ENCODE measurements around the gene BBIP1. TPM values are rescaled to one million over a fixed set of nuclear protein-coding genes. Genes with fewer than 3 reads are reported as not detected.

The BBIP1 gene
- total RNA-seq: 33.0 TPM

GRCh38 chr10:110918643-110919348, at the start of gene BBIP1:
Gene BBIP1, minus strand, starts transcription at chr10:110919180. Its CDS starts 1,023 bp downstream, at chr10:110918157.
- no peaks in the 10 kb centered on the region for H3K9me3 ChIP-seq (ENCODE audit: low read depth, low read length)
- H3K27me3 ChIP-seq (ENCODE audit: insufficient read depth, low read length): no peaks in the 10 kb centered on the region
- peak within 1 kb of the TSS; percentile 99 for H3K4me3 ChIP-seq (ENCODE audit: low read length)
- H3K4me1 ChIP-seq (ENCODE audit: insufficient read depth, low read length): peaks cover 10% of the 10 kb centered on the region

- no peak overlapping the region for H3K4me3 ChIP-seq (ENCODE audit: low read length)
- no peaks in the 10 kb centered on the region for H3K9me3 ChIP-seq (ENCODE audit: low read depth, low read length)
- H3K4me1 ChIP-seq (ENCODE audit: insufficient read depth, low read length): peaks cover 2% of the 10 kb centered on the region
- no peaks in the 10 kb centered on the region for H3K27me3 ChIP-seq (ENCODE audit: insufficient read depth, low read length)
Measured at GRCh38 chr10:110967645-110968044, 48.7 kb upstream of the BBIP1 start.

- Histone ChIP-seq H3K4me1 (ENCODE audit: insufficient read depth, low read length) (no peaks in the 10 kb centered on the region), H3K9me3 (ENCODE audit: low read depth, low read length) (no peaks in the 10 kb centered on the region), H3K4me3 (ENCODE audit: low read length) (no peak overlapping the region), H3K27me3 (ENCODE audit: insufficient read depth, low read length) (no peaks in the 10 kb centered on the region)
Measured at GRCh38 chr10:110967009-110967630, 48.1 kb upstream of the BBIP1 start.

- H3K4me3 ChIP-seq (ENCODE audit: low read length): no peak overlapping the region
- no peaks in the 10 kb centered on the region for H3K4me1 ChIP-seq (ENCODE audit: insufficient read depth, low read length)
- no peaks in the 10 kb centered on the region for H3K27me3 ChIP-seq (ENCODE audit: insufficient read depth, low read length)
- H3K9me3 ChIP-seq (ENCODE audit: low read depth, low read length): no peaks in the 10 kb centered on the region
Measured at GRCh38 chr10:110966146-110966545, 47.2 kb upstream of the BBIP1 start.

- Histone ChIP-seq H3K9me3 (ENCODE audit: low read depth, low read length) (no peaks in the 10 kb centered on the region), H3K4me3 (ENCODE audit: low read length) (no peak overlapping the region), H3K27me3 (ENCODE audit: insufficient read depth, low read length) (no peaks in the 10 kb centered on the region), H3K4me1 (ENCODE audit: insufficient read depth, low read length) (no peaks in the 10 kb centered on the region)
Measured at GRCh38 chr10:110965216-110965615, 46.2 kb upstream of the BBIP1 start.

GRCh38 chr10:110964681-110965080, 45.7 kb upstream of the BBIP1 start:
- no peaks in the 10 kb centered on the region for H3K9me3 ChIP-seq (ENCODE audit: low read depth, low read length)
- H3K4me1 ChIP-seq (ENCODE audit: insufficient read depth, low read length): no peaks in the 10 kb centered on the region
- H3K4me3 ChIP-seq (ENCODE audit: low read length): no peak overlapping the region
- H3K27me3 ChIP-seq (ENCODE audit: insufficient read depth, low read length): no peaks in the 10 kb centered on the region

GRCh38 chr10:110963162-110963561, 44.2 kb upstream of the BBIP1 start:
- H3K4me3 ChIP-seq (ENCODE audit: low read length): no peak overlapping the region
- no peaks in the 10 kb centered on the region for H3K4me1 ChIP-seq (ENCODE audit: insufficient read depth, low read length)
- H3K9me3 ChIP-seq (ENCODE audit: low read depth, low read length): no peaks in the 10 kb centered on the region
- H3K27me3 ChIP-seq (ENCODE audit: insufficient read depth, low read length): no peaks in the 10 kb centered on the region

GRCh38 chr10:110962443-110962842, 43.5 kb upstream of the BBIP1 start:
- Histone ChIP-seq H3K4me1 (ENCODE audit: insufficient read depth, low read length) (no peaks in the 10 kb centered on the region), H3K27me3 (ENCODE audit: insufficient read depth, low read length) (no peaks in the 10 kb centered on the region), H3K4me3 (ENCODE audit: low read length) (no peak overlapping the region), H3K9me3 (ENCODE audit: low read depth, low read length) (no peaks in the 10 kb centered on the region)

GRCh38 chr10:110960333-110960712, 41.3 kb upstream of the BBIP1 start:
- Histone ChIP-seq H3K9me3 (ENCODE audit: low read depth, low read length) (no peaks in the 10 kb centered on the region), H3K4me1 (ENCODE audit: insufficient read depth, low read length) (peaks cover 4% of the 10 kb centered on the region), H3K4me3 (ENCODE audit: low read length) (no peak overlapping the region), H3K27me3 (ENCODE audit: insufficient read depth, low read length) (no peaks in the 10 kb centered on the region)

- Histone ChIP-seq H3K27me3 (ENCODE audit: insufficient read depth, low read length) (no peaks in the 10 kb centered on the region), H3K9me3 (ENCODE audit: low read depth, low read length) (no peaks in the 10 kb centered on the region), H3K4me1 (ENCODE audit: insufficient read depth, low read length) (peaks cover 4% of the 10 kb centered on the region), H3K4me3 (ENCODE audit: low read length) (no peak overlapping the region)
Measured at GRCh38 chr10:110959379-110960332, 40.7 kb upstream of the BBIP1 start.

GRCh38 chr10:110957606-110958005, 38.6 kb upstream of the BBIP1 start:
- H3K27me3 ChIP-seq (ENCODE audit: insufficient read depth, low read length): no peaks in the 10 kb centered on the region
- no peaks in the 10 kb centered on the region for H3K9me3 ChIP-seq (ENCODE audit: low read depth, low read length)
- no peak overlapping the region for H3K4me3 ChIP-seq (ENCODE audit: low read length)
- peaks cover 4% of the 10 kb centered on the region for H3K4me1 ChIP-seq (ENCODE audit: insufficient read depth, low read length)

GRCh38 chr10:110951381-110951780, 32.4 kb upstream of the BBIP1 start:
- no peaks in the 10 kb centered on the region for H3K9me3 ChIP-seq (ENCODE audit: low read depth, low read length)
- H3K4me1 ChIP-seq (ENCODE audit: insufficient read depth, low read length): peaks cover 4% of the 10 kb centered on the region
- H3K4me3 ChIP-seq (ENCODE audit: low read length): no peak overlapping the region
- no peaks in the 10 kb centered on the region for H3K27me3 ChIP-seq (ENCODE audit: insufficient read depth, low read length)

- Histone ChIP-seq H3K4me1 (ENCODE audit: insufficient read depth, low read length) (peaks cover 9% of the 10 kb centered on the region), H3K4me3 (ENCODE audit: low read length) (no peak overlapping the region), H3K9me3 (ENCODE audit: low read depth, low read length) (no peaks in the 10 kb centered on the region), H3K27me3 (ENCODE audit: insufficient read depth, low read length) (no peaks in the 10 kb centered on the region)
Measured at GRCh38 chr10:110947061-110947595, 28.1 kb upstream of the BBIP1 start.

GRCh38 chr10:110946496-110946895, 27.5 kb upstream of the BBIP1 start:
- H3K9me3 ChIP-seq (ENCODE audit: low read depth, low read length): no peaks in the 10 kb centered on the region
- H3K4me3 ChIP-seq (ENCODE audit: low read length): no peak overlapping the region
- no peaks in the 10 kb centered on the region for H3K27me3 ChIP-seq (ENCODE audit: insufficient read depth, low read length)

More at GRCh38 chr10:110946496-110946895, 27.5 kb upstream of the BBIP1 start:
- peaks cover 9% of the 10 kb centered on the region for H3K4me1 ChIP-seq (ENCODE audit: insufficient read depth, low read length)

Measured in mononuclear cell (primary cell).